ENCODE data around the gene CENPP.

The CENPP gene

DNA sequence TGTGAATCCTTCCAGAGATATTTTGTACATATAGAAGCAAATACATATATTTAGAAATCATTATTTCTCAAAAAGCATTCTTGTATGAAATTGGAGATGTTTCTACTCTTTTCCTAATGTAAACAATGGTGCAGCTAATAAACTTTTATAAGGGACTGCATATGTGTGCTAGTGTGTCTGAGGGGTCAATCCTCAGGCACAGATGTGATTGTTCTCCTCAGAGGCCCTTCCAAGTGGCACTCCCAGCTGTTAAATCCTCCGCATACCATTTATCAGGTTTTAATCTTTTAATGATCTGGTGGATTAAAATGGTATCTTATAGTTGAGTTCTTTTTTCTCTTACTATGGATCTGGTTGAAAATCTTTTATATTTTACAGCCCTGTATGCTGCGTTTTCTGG, 104.1 kb downstream of the CENPP start:
- no peak for DNase-seq

- DNase-seq: no peak
Observed at GRCh38 chr9:92432350-92432749, 106.6 kb downstream of the CENPP start.

GRCh38 chr9:92432972-92433548, 107.3 kb downstream of the CENPP start:
- no peak for DNase-seq

- no peak for DNase-seq
Observed at GRCh38 chr9:92435263-92435662, 109.5 kb downstream of the CENPP start.

DNA sequence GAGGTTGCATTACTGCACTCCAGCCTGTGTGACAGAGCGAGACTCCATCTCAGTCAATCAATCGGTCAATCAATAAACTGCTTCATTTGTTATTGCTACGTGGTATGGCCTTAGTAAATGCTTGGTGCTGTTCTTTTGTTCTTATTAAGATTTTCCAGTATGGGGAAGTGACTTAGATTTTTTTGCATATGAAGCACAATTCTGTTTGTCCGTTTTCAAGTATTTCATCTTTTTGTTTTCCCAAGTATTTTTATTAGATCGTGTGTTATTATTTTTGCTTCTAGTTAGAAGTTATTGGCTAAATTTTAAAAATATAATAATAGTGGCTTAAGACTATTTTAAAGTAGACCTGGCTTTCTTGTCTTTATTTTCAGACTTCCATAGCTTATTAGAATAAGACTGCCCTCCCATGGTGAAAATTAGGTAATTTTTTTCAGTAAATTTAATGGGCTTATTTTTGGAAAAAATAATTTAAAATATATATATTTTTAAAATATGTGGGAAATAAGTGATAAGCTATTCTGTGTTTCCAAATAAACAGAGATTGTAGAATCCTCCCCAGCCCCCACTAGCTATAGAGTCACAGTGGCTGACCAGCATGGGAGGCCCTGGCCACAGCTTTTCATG, 113.3 kb downstream of the CENPP start:
- peak; percentile 9 to 45 for DNase-seq

GRCh38 chr9:92439921-92440750, 114.4 kb downstream of the CENPP start:
- DNase-seq: no peak

DNA sequence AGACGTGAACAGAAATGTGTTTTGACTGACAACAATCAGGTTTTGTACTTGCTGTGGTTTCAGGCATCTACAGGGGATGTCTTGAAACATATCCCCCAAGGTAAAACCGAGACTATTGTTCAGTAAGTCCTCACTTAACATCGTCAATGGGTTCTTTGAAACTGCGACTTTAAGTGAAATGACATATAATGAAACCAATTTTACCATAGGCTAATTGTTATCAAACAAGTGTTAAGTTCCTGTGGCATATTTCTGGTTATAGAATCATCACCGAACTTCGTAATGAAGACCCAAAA, 114.9 kb downstream of the CENPP start:
- DNase-seq: no peak

DNA sequence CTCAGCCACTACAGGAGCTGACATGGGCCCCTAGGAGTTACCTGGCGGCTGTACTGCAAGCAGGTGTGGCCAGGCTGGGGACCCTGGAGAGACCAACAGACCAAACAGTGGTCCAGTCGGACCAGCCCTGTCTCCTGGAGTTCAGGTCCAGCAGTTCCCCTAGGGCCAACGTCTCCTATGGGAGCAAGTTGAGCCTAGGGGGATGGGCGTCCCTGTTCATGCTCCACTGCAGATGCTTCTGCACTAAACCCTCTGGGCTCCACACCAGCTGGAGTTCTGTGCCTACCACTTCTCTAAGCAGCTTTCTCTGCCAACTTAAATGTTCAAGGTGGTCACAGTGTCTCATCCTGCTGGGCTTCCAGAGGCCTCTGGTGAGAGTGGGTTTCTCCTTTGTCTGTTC, 119.1 kb downstream of the CENPP start:
- DNase-seq: no peak

DNA sequence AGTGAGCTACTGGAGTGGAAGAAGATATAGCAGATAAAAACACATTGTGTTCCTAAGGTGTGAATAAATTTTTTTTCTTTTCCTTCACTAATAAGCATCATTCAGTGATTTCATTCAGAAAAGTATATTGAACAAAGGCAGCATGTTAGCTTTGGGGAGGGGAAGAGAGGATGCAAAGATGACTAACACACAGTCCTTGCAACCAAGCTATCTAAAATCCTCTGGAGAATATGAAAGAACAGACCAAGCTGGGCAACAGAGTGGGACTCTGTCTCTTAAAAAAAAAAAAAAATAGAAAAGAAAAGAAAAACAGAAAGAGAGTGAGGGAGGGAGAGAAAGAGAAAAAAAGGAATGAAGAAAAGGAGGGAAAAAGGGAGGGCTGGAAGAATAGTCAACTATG, 120.8 kb downstream of the CENPP start:
- DNase-seq: no peak

- no peak for DNase-seq
Observed at GRCh38 chr9:92455217-92455616, 129.5 kb downstream of the CENPP start.

DNA sequence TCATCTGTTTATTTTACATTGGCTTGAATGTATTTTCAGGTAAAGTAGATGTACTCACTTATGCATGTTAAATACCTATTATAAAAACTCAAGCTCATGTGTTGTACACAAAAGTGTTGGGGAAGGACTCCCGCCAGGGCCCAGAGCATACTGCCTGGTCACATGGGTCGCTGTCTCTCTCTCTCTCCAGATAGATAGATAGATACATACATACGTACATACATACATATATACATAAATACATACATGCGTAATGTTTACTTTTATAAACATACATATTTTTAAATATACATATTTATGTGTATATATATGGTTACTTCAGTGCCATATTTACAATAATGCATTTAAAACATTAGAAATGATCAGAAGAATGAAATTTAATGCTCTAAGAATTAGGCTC, 131.8 kb downstream of the CENPP start:
- no peak for DNase-seq

GRCh38 chr9:92463387-92463786, 137.6 kb downstream of the CENPP start:
- no peak for DNase-seq

DNA sequence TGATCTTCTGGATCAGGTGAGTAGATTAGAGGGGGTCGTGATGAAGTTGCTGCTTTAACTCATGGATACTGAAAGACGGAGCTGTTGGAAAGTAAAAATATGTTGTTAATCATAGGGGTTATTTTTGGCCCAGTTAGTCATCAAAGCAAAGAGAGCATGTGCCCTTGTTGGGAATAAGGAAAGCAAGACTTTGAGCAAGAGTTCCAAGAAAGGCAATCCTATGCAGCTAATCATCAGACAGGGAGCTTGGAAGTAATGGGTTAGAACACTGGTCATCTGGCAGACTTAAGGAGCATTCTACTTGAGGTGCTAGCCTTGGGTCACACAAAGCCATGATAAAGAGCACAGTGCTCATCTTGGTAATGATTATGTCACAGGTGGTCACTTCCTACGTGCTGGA, 138.2 kb downstream of the CENPP start:
- peak in 1 of 2 donors; percentile 13 for DNase-seq

- DNase-seq: no peak
Observed at GRCh38 chr9:92467041-92467440, 141.3 kb downstream of the CENPP start.

GRCh38 chr9:92467511-92467910, 141.8 kb downstream of the CENPP start:
- DNase-seq: no peak

- DNase-seq: no peak
Observed at GRCh38 chr9:92468206-92468605, 142.5 kb downstream of the CENPP start.

GRCh38 chr9:92474587-92474986, 148.8 kb downstream of the CENPP start:
- DNase-seq: no peak

- no peak for DNase-seq
Observed at GRCh38 chr9:92476962-92477361, 151.2 kb downstream of the CENPP start.

DNA sequence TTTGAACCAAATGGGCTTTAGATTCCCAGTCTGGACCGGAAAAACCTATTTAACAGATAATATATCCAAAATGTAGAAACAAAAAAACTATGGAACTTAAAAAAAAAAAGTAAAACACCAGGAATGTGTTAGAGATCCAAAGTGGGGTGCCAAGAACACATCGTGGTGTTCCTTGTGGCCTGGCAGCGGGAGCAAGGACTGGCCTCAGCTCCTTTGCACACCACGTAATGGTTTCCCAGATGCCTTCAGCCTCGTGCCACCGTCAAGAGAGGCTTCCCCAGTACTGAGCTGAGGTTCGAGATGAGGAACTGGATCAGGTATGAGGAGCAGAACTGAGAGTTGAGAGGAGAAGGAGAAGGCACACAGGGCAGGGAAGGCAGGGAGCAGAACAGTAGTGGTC, 153.0 kb downstream of the CENPP start:
- no peak for DNase-seq

DNA sequence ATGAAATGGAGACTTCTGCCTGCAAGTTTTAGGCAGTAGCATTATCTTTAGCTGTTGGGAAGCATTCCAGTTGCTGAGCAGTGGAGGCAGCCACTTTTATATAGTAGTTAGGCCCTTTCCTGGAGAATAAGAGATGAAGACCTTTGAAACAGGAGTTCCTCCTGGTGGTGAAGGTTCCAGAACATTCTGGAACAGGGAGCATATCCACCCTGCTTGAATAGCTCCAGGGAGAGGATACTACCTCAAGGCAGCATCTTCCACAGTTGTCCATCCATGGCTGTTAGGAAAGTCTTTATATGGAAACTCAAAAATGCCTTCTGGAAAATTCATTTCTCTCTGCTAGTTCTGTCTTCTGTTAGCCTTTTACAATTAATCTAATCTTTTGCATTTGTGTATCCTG, 153.6 kb downstream of the CENPP start:
- DNase-seq: no peak

- DNase-seq: no peak
Observed at GRCh38 chr9:92480291-92480771, 154.6 kb downstream of the CENPP start.

DNA sequence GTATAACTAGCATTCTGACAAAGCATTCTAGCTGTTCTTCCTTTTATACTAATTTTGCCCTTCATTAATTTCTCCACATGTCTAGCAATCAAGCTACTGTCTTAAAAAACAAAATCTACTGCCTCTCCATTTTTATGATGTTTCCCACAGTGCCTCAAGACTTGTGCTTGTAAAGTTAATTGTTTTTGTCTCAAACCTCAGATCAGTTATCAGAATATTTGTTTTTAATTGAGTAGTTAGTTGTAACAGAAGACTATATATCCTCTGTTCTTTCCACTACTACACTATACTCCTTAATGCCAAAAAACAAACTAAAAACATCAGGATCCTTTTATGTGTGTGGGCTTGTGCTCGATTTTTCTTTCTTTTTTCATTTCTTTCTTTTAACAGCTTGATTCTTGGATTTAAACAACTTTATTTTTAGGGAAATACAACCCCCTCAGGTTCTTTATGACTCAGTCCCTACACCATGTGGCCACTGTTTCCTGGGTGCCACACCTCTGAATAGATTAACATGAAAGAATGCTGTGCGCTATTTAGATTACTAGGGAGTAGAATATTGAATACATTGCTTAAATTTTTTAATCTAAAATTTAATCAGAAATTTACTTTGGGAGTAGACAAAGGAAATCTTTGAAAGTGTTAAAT, 155.4 kb downstream of the CENPP start:
- DNase-seq: peak in 1 of 2 donors; percentile 11

DNA sequence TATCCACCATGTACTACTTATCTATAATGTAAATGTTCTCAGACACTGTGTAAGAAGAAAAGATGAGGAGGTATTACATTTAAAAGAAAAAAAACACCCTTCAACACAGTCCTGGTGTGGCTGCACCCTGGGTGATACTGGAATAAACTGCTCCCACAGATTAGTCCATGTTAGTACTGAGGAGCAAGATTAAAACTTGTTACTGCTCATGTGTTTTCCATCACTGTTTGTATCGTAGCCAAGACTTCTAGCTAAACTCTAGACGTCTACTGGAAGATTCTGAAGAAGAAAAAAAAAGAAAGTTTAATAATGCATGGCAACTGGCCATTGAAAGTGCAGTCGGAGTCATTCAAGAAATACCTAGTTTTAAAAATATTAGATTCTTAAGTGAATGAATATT, 156.6 kb downstream of the CENPP start, which contains the start of gene ASPN:
Gene ASPN, minus strand, starts transcription at position 178 of the 400 bp plus-strand sequence.
- no peak for DNase-seq

GRCh38 chr9:92482805-92483204, 157.1 kb downstream of the CENPP start:
- no peak for DNase-seq

Measured in inflammatory macrophage treated with lipopolysaccharide for 1 hour (primary cell).